Endothelial cell of hepatic sinusoid (primary cell): ENCODE data around the gene ILK.

Source experiments
- in situ Hi-C: cut with HindIII; loops from 2 replicates; pipeline ENCODE4 v1.10.0; 2017; ENCODE audit warnings: low sequenced_read_pairs

ILK gene

DNA sequence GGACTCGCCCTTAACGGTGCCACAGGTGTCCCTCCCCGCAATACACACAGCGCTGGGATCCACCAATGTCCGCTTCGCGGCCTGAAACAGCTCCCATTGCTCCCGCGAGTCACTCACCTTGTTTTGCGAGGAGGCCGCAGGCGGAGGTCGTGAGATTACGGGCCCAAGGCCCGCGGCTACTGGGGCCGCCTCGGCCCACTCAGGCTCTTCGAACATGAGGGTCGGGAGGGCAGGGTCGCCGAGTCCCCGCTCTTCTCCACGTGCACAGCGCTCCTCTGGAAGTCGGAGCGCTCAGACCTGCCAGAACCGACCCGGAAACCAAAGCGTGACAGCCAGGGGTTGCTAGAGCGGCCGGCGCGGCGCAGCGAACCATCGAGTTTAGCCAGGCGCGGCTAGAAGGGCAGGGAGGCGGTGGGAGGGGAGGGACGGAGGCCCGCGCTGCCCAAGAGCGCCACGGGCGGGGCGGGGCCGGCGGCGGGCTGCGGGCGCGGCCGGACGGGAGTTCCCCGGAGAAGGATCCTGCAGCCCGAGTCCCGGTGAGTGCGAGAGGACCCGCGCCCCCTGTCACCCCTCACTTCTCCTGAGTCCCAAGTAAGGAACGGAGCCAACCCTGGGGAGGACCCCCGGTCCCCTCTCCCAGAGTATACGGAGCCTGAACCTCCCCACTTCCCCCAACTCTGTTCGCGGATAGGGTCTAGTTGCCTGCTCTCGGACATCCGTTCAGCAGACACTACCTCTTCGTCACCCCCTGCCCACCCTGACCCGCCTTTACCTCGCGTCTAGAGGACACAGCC lies at the start of gene ILK, which contains the start of gene RRP8:
TSS of gene ILK (plus strand) at position 488 of the 794 bp plus-strand sequence. CDS start 498 bp downstream, outside the sequence.
TSS of gene RRP8 (minus strand) at position 330 of the 794 bp plus-strand sequence. CDS start at position 216, 114 bp downstream.
- in situ Hi-C loops, result no loop called here

- in situ Hi-C loops, result no loop called here
Measured at GRCh38 chr11:6554828-6555706, 48.5 kb upstream of the ILK start.

- in situ Hi-C loops, result no loop called here
Measured at GRCh38 chr11:6556139-6556949, 47.2 kb upstream of the ILK start.

GRCh38 chr11:6557063-6557462 lies 46.5 kb upstream of the ILK start:
- in situ Hi-C loops, result no loop called here

- in situ Hi-C loops, result no loop called here
Measured at GRCh38 chr11:6557761-6558674, 45.6 kb upstream of the ILK start.

- in situ Hi-C loops, result no loop called here
Measured at GRCh38 chr11:6559369-6559768, 44.2 kb upstream of the ILK start.

DNA sequence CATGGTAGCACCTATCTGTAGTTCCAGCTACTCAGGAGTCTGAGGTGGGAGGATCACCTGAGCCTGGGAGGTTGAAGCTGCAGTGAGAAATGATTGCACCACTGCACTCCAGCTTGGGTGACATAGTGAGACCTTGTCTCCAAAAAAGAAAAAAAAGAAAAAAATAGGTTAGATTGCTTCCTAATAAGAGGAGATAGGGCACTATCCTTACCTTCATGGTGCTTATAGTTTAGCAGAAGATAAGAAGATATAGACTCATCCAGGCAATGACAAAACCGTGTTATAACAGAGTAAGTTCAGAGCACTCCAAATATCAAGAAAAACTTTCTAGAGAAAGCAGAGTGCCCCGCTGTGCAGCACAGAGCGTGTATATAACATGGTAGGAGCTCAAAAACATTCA lies 42.3 kb upstream of the ILK start:
- in situ Hi-C loops, result no loop called here

- in situ Hi-C loops, result no loop called here
Measured at GRCh38 chr11:6563121-6563619, 40.4 kb upstream of the ILK start.

DNA sequence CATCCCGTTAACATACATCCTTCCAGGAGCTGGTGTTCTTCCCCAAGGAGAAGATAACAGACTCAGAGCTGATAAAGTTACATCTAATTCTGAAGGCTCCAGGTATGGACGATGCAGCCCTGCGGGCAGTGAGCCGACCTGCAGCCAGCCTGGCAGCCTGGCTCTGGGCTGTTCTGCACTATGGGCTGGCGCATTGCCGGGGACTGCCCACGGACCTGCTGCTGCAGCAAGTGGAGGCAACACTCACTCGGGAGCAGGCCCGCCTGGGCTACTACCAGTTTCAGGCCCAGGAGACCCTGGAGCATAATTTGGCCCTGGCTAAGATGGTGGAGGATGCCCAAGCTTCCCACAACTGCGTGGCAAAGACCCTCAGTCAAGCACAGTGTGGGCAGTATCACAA lies 39.9 kb upstream of the ILK start:
- in situ Hi-C loops, result no loop called here

DNA sequence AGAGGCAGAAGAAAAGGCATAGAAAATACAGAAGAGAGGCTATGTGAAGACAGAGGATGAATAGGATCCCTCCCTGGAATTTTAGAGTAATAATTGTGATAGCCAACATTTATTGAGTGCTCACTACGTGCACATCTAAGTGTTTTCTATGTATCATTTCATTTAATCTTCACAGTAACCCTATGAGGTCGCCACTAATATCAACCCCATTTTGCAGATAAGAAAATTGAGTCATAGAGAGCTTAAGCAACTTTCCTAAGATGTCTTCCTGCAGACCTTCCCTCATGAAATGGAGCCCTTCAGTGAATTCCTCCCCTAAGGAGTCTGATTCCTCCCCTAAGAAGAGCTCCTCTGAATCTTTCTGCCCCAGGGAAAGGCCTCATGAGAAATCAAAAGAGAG lies 38.2 kb upstream of the ILK start:
- in situ Hi-C loops, result no loop called here

GRCh38 chr11:6565988-6566703 lies 37.4 kb upstream of the ILK start:
- in situ Hi-C loops, result no loop called here

DNA sequence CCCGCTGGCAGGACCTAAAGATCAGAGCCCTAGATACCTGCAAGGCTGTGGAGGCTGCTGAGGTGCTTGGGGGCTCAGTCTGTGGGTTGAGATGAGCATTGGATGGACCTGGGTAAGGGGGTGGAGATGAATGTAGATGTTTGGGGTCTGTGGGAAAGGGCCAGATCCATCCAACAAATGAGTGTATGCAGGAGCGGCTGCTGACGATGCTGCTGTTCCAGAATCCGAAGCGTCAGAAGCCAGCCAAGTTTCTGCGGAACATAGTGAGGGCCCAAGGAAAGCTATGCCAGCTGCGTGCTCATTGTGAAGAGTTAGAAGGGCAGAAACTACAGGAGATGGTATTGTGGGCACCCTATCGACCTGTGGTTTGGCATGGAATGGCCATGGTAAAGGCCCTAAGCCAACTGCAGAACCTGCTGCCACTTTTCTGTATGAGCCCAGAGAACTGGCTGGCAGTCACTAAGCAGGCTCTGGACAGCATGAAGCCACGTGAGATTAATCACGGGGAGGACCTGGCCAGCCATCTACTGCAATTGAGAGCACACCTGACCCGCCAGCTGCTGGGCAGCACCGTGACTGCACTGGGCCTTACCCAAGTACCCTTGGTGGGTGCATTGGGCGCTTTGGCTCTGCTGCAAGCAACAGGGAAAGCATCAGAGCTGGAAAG lies 36.7 kb upstream of the ILK start:
- in situ Hi-C loops, result no loop called here

DNA sequence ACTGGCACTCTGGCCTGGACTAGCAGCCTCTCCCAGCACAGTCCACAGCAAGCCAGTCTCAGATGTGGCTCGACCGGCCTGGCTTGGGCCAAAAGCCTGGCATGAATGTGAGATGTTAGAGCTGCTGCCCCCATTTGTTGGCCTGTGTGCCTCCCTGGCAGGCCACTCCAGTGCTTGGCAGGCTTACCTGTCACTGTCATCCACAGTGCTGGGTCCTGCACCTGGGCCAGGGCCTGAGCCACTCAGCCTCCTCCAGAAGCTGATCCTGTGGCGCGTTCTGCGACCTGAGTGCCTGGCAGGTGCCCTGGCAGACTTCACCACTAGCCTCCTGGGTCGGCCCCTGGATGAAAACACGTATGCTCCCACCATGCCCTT lies 36.2 kb upstream of the ILK start:
- in situ Hi-C loops, result no loop called here

- in situ Hi-C loops, result no loop called here
Measured at GRCh38 chr11:6568191-6568918, 35.2 kb upstream of the ILK start.

GRCh38 chr11:6569706-6570105 lies 33.9 kb upstream of the ILK start:
- in situ Hi-C loops, result no loop called here

DNA sequence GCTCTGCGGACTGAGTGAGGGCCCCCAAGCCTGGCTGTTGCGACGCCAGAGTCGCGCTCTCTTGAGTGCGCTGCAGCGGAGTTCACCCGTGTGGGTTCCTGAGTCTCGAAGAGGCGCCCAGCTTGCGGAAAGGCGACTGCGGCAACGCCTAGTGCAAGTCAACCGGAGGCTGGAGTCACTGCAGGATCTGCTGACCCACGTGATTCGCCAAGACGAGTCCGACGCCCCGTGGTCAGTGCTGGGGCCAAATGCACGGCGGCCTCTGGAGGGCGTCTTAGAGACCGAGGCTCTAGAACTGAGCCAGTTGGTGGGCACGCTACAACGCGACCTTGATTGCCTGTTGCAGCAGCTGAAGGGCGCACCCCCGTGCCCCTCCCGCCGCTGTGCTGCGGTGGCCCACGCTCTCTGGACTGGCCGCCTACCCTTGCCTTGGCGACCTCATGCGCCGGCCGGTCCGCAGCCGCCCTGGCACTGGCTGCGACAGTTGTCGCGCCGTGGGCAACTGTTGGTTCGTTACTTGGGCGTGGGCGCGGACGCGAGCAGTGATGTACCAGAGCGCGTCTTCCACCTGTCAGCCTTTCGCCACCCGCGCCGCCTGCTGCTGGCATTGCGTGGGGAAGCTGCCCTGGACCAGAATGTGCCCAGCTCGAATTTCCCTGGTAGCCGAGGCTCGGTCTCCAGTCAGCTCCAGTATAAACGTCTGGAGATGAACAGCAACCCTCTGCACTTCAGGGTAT lies 32.7 kb upstream of the ILK start:
- in situ Hi-C loops, result no loop called here

- in situ Hi-C loops, result no loop called here
Measured at GRCh38 chr11:6571434-6572008, 32.1 kb upstream of the ILK start.
